Fibroblast of mammary gland (primary cell): ENCODE measurements around the gene MRGPRG.
"Not testable (repeated sequence)": the region's sequence is repeated elsewhere in the genome, so short reads cannot be mapped to it uniquely, and the experiment has no call there.

Experiments
- DNase-seq: peaks from one replicate; pipeline ENCODE4 v3.0.0-alpha.2; 2010; ENCODE audit warnings: low read depth
- H3K4me3 ChIP-seq: 2 replicates; pipeline ENCODE4 v1.5.1; 2011; ENCODE audit warnings: low read depth, mild to moderate bottlenecking, low read length, moderate library complexity; ENCODE audit not compliant: control insufficient read depth
- CTCF ChIP-seq: conservative IDR thresholded peaks from 2 replicates; pipeline ENCODE4 v1.5.1; 2011; ENCODE audit warnings: low read depth, low read length, inconsistent platforms; ENCODE audit not compliant: control insufficient read depth, insufficient read depth

MRGPRG gene

GRCh38 chr11:3170756-3171650 is 47.6 kb downstream of the MRGPRG start:
- TF ChIP-seq CTCF: no peak
- no peak for DNase-seq
- H3K4me3 ChIP-seq: no peak overlapping the region

DNA sequence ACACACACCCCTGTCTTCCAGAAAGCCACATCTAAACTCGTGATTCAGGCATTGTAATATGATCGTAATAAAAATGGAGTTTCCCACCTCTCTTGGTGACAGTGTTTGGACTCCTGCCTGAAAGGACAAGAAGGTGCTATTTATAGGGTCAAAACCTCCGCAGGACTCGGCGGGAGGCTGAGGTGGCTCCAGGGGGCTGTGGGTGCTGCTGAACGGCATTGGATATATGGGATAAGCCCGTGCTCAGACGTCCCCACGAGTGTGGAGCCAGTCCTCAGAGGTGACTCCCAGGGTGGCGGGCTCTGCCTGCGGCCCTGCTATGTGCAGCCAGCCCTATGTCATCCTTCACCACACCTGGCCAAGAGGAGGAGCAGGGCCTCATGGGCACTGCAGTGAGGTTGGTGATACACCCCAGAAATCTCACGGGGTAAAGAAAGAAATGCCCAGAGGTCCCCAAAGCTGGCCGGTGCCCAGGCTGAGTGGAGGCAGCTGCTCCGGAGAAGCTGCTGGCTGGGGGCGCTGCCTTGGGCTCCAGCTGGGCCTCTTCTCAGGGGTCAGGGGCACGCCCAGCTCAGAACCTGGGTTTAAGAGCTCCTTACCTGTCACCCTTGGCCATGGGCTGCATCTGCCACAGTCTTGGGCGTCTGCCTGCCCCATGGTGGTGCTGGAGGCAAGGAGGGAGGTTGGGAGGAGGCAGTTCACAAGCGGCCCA is 48.4 kb downstream of the MRGPRG start:
- no peak for TF ChIP-seq CTCF
- no peak overlapping the region for H3K4me3 ChIP-seq
- peak; percentile 75 for DNase-seq

GRCh38 chr11:3169255-3170043 is 49.2 kb downstream of the MRGPRG start:
- no peak for TF ChIP-seq CTCF
- peak overlapping the region; percentile 50 for H3K4me3 ChIP-seq
- DNase-seq: peak; percentile 75

DNA sequence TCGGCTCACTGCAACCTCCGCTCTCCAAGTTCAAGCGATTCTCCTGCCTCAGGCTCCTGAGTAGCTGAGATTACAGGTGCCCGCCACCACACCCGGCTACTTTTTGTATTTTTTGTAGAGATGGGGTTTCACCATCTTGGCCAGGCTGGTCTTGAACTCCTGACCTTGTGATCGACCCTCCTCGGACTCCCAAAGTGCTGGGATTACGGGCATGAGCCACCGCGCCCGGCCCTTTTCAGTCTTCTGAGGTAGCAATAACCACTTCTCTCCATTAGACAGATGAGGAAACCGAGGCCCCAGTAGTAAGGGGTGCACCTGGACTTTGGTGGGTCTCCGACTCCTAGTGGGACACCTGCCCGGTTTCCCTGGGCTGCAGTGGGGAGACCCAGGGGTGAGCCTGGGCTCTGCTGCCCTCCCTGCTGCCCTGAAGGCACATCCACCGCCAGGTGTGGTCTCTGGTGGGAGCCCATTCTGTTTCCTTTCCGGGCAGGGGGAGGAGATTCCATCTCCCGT is 49.8 kb downstream of the MRGPRG start:
- peak overlapping the region; percentile 50 for H3K4me3 ChIP-seq
- not testable (repeated sequence) for DNase-seq
